ENCODE measurements around the gene GGTLC2. TPM values are rescaled to one million over a fixed set of nuclear protein-coding genes. Genes with fewer than 3 reads are reported as not detected.

The GGTLC2 gene
- total RNA-seq, 1 experiment from 2014 or later = not detected

DNA sequence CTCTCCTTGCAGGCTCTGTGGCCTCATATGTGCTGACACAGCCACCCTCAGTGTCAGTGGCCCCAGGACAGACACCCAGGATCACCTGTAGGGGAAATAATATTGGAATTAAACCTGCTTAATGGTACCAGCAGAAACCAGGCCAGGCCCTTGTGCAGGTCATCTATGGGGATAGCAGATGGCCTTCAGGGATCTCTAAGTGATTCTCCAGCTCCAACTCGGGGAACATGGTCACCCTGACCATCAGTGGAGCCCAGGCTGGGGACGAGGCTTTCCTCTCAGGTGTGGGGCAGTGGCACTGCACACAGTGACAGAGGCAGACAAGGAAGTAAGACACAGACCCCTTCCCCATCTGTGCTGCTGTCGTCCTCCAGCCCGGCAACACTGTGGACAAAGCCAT is 16.9 kb downstream of the GGTLC2 start:
- no peak overlapping the region for H3K4me3 ChIP-seq (ENCODE audit: low read depth in 2 of 2, low read length in 2 of 2)
- CTCF ChIA-PET = no interaction called here
- H3K4me1 ChIP-seq (ENCODE audit: control insufficient read depth, insufficient read depth, low read length) = no peaks in the 10 kb centered on the region
- no peak for DNase-seq (ENCODE audit: low read depth, low spot score)
- in situ Hi-C loops (cut with HindIII; ENCODE audit: low pct_unique_long_range_greater_than_20kb, low sequenced_read_pairs) = no loop called here
- H3K27ac ChIP-seq (ENCODE audit: low read length) = no peak overlapping the region
- ATAC-seq = no peak
- no peaks in the 10 kb centered on the region; the same call in none of the 2 replicates for H3K27me3 ChIP-seq (ENCODE audit: control insufficient read depth, insufficient read depth, low read length)
- intact Hi-C loops (cut with micrococcal nuclease; ENCODE audit: unreplicated experiment) = no loop called here
- no peaks in the 10 kb centered on the region for H3K36me3 ChIP-seq (ENCODE audit: control insufficient read depth, insufficient read depth, low read length)
- no peaks in the 10 kb centered on the region for H3K9me3 ChIP-seq (ENCODE audit: control insufficient read depth, insufficient read depth, low read depth, low read length)
- POLR2A ChIA-PET = no interaction called here
- TF ChIP-seq TCF7L2 (IDR thresholded peaks at IDR 0.05; ENCODE audit: low read depth, low read length) = no peak
- TF ChIP-seq, protein P1, sequence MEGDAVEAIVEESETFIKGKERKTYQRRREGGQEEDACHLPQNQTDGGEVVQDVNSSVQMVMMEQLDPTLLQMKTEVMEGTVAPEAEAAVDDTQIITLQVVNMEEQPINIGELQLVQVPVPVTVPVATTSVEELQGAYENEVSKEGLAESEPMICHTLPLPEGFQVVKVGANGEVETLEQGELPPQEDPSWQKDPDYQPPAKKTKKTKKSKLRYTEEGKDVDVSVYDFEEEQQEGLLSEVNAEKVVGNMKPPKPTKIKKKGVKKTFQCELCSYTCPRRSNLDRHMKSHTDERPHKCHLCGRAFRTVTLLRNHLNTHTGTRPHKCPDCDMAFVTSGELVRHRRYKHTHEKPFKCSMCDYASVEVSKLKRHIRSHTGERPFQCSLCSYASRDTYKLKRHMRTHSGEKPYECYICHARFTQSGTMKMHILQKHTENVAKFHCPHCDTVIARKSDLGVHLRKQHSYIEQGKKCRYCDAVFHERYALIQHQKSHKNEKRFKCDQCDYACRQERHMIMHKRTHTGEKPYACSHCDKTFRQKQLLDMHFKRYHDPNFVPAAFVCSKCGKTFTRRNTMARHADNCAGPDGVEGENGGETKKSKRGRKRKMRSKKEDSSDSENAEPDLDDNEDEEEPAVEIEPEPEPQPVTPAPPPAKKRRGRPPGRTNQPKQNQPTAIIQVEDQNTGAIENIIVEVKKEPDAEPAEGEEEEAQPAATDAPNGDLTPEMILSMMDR (IDR thresholded peaks at IDR 0.05) = no peak
- TF ChIP-seq POLR2AphosphoS5 (IDR thresholded peaks at IDR 0.05; ENCODE audit: low read depth, low read length) = no peak
- no peak for TF ChIP-seq SIN3A (IDR thresholded peaks at IDR 0.05; ENCODE audit: borderline replicate concordance, insufficient read depth, low read depth, low read length)
- TF ChIP-seq, protein P2, sequence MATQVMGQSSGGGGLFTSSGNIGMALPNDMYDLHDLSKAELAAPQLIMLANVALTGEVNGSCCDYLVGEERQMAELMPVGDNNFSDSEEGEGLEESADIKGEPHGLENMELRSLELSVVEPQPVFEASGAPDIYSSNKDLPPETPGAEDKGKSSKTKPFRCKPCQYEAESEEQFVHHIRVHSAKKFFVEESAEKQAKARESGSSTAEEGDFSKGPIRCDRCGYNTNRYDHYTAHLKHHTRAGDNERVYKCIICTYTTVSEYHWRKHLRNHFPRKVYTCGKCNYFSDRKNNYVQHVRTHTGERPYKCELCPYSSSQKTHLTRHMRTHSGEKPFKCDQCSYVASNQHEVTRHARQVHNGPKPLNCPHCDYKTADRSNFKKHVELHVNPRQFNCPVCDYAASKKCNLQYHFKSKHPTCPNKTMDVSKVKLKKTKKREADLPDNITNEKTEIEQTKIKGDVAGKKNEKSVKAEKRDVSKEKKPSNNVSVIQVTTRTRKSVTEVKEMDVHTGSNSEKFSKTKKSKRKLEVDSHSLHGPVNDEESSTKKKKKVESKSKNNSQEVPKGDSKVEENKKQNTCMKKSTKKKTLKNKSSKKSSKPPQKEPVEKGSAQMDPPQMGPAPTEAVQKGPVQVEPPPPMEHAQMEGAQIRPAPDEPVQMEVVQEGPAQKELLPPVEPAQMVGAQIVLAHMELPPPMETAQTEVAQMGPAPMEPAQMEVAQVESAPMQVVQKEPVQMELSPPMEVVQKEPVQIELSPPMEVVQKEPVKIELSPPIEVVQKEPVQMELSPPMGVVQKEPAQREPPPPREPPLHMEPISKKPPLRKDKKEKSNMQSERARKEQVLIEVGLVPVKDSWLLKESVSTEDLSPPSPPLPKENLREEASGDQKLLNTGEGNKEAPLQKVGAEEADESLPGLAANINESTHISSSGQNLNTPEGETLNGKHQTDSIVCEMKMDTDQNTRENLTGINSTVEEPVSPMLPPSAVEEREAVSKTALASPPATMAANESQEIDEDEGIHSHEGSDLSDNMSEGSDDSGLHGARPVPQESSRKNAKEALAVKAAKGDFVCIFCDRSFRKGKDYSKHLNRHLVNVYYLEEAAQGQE (IDR thresholded peaks at IDR 0.05; ENCODE audit: insufficient read depth in 1 of 2, low read depth in 2 of 2, low read length in 1 of 2) = no peak
- BruUV-seq (replicated peaks) = no TSS peak

- intact Hi-C loops (cut with micrococcal nuclease; ENCODE audit: unreplicated experiment) (no loop called here), in situ Hi-C loops (cut with HindIII; ENCODE audit: low pct_unique_long_range_greater_than_20kb, low sequenced_read_pairs) (no loop called here)
- Histone ChIP-seq H3K9me3 (ENCODE audit: control insufficient read depth, insufficient read depth, low read depth, low read length) (no peaks in the 10 kb centered on the region), H3K36me3 (ENCODE audit: control insufficient read depth, insufficient read depth, low read length) (no peaks in the 10 kb centered on the region), H3K4me1 (ENCODE audit: control insufficient read depth, insufficient read depth, low read length) (no peaks in the 10 kb centered on the region), H3K27ac (ENCODE audit: low read length) (no peak overlapping the region), H3K27me3 (ENCODE audit: control insufficient read depth, insufficient read depth, low read length) (no peaks in the 10 kb centered on the region; the same call in none of the 2 replicates), H3K4me3 (ENCODE audit: low read depth in 2 of 2, low read length in 2 of 2) (no peak overlapping the region)
- TF ChIP-seq SIN3A (IDR thresholded peaks at IDR 0.05; ENCODE audit: borderline replicate concordance, insufficient read depth, low read depth, low read length) (no peak), POLR2AphosphoS5 (IDR thresholded peaks at IDR 0.05; ENCODE audit: low read depth, low read length) (no peak), TCF7L2 (IDR thresholded peaks at IDR 0.05; ENCODE audit: low read depth, low read length) (no peak)
- TF ChIP-seq, protein P1 (IDR thresholded peaks at IDR 0.05) = no peak
- TF ChIP-seq, protein P2 (IDR thresholded peaks at IDR 0.05; ENCODE audit: insufficient read depth in 1 of 2, low read depth in 2 of 2, low read length in 1 of 2) = no peak
- no TSS peak for BruUV-seq (replicated peaks)
- DNase-seq (ENCODE audit: low read depth, low spot score) = no peak
- ChIA-PET CTCF (interaction anchor here (0.7 kb wide), 1 partner anchor 293 kb away, joined by 12 read pairs; no protein-coding TSS in a partner anchor), POLR2A (no interaction called here)
- ATAC-seq = no peak
These were observed 17.7 kb downstream of the GGTLC2 start for GRCh38 chr22:22662095-22662494.

Data from Panc1 (cell line).